ENCODE results near the gene SPINT2.
"Not testable (repeated sequence)": the region's sequence is repeated elsewhere in the genome, so short reads cannot be mapped to it uniquely, and the experiment has no call there.

SPINT2 gene, protein sequence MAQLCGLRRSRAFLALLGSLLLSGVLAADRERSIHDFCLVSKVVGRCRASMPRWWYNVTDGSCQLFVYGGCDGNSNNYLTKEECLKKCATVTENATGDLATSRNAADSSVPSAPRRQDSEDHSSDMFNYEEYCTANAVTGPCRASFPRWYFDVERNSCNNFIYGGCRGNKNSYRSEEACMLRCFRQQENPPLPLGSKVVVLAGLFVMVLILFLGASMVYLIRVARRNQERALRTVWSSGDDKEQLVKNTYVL

DNA sequence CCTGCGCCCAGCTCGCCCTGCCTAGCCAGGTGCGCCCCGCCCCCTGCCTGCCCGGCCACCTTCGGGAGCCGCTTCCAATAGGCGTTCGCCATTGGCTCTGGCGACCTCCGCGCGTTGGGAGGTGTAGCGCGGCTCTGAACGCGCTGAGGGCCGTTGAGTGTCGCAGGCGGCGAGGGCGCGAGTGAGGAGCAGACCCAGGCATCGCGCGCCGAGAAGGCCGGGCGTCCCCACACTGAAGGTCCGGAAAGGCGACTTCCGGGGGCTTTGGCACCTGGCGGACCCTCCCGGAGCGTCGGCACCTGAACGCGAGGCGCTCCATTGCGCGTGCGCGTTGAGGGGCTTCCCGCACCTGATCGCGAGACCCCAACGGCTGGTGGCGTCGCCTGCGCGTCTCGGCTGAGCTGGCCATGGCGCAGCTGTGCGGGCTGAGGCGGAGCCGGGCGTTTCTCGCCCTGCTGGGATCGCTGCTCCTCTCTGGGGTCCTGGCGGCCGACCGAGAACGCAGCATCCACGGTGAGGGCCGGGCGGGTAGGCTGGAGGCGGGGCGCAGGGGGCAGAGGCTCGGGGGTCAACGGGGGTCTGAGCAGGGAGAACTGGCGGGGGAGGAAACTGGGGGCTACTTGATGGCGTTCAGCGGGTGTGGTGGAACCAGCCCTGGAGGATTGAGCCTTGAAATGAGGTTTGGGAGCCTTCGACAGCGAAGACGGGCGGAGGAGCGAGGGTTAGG, at the start of gene SPINT2:
Gene SPINT2, plus strand, starts transcription at position 88 of the 727 bp plus-strand sequence. Its CDS starts 320 bp downstream, at position 408.
- peak; percentile 91 for DNase-seq

DNA sequence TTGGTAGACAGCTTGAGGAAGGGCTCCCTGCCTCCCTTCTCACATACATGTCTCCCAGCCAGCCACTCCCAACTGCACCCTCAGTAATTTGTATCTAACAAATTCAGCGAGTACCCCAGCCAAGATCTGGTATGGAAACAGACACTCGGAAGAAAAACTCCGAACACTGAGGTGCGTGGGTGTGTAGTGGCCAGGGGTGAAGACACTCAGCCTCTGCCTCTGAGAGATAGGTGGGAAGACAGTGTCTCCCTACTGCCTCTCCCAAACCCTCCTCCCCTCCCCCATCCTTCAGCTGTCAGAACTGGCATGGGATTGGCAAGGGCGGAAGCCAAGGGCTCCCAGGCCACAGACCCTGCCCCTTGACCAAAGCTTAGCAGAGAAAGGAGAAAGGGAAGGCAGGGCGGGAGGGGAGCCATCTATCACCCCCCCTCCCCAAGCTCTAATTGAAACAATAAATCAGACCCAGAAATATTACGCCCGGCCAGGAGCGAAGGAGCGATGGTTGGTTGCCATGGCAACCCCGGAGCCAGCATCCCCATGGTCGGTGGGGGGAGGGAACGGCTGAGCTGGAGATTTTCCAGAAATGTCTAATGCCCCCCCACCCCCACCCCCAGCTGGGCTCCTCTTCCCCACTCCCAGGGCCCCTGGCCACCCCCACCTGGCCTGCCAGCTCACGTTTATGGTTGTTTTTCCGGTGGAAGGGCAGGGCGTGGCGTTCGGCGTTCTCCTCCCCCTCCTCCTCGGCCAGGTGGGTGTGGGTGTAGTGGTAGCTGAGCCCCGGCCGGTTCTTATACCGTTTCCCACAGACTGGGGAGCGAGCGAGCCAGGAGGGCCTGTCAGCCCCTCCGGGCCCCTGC, 47.4 kb upstream of the SPINT2 start:
- DNase-seq = no peak

DNA sequence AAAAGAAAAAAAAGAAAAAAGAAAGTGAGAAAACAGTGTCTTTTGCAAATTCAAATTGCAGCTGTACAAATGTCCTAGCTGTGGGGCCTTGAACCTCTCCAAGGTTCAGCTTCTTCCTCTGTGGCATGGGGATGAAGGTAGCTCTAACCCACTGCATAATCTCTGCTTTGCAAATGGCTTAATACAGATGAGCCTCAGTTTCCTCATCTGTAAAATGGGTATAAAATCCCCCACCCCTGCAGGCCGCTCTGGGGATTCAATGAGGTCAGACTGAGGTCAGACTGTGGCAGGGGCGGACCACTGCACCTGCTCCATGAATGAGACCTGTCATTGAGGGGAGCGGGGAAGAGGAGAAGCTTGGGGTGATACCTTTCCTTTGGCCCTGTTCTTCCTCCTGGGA, 46.2 kb upstream of the SPINT2 start:
- no peak for DNase-seq

GRCh38 chr19:38219221-38219620, 45.2 kb upstream of the SPINT2 start:
- no peak for DNase-seq

DNA sequence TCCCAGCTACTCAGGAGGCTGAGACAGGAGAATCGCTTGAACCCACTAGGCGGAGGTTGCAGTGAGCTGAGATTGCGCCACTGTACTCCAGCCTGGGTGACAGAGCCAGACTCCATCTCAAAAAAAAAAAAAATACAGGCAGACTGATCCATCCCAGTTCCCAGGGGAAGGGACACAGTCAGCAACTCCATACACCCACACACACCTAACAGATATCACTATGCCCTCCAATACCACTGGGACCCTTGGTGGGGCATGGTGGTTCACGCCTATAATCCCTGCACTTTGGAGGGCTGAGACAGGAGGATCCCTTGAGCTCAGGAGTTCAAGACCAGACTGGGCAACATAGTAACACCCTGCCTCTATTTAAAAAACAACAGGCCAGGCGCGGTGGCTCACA, 43.0 kb upstream of the SPINT2 start:
- no peak for DNase-seq

GRCh38 chr19:38221919-38222830, 42.2 kb upstream of the SPINT2 start:
- no peak for DNase-seq

DNA sequence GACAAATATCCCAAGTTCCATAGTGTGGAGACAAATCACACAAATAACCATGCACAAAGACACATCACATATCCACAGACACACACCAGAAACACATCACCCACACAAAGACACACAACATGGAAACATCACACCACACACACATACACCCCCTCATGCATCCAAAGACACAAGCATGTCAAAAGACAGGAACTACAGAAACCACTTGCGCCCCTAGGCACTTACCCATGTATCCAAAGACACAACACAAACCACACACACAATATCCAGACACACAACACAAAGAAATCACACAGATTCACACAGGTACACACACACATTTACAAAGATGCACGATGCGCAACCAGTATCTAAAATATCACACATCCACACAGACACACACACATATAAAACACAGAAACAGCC, 41.3 kb upstream of the SPINT2 start:
- no peak for DNase-seq

GRCh38 chr19:38223617-38224013, 40.8 kb upstream of the SPINT2 start:
- no peak for DNase-seq

DNA sequence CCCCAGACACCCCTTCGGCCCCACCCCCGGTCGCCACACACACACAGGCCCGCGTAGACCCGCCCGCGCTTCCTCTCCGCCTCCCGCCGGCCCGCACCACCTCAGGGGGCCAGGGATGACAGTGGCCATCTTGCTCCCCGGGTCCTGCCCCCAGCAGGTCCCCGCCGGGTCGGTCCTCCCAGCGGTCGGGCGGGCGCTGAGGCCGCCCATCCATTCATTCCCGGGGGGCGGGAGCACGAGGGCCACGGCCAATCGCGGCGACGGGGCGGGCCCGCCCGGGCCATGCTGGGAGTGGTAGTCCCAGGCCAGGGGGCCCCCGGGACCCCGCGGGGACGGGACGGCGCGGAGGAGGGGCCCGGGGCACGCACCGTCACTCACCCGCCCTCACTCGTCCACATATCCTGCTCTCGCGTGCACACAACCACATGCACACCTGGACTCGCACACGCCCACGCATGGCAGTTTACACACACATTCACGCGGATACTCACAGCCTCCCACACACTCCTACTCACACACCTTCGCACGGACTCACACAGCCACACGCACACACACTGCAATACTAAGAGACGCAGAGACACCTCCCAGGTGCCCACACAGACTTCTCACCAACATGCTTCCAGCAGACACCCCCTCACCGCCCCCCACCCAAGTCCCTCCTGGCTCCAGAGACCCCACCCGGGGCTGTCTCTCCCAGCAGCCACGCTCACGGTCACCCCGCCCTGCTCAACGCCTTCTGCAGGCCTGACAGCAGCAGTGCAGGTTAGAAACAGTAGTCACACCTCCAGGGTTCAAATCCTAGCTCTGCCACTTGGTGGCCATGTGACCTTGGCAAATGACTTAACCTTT, 40.1 kb upstream of the SPINT2 start, which contains the start of gene DPF1:
Gene DPF1, minus strand, starts transcription at position 209 of the 849 bp plus-strand sequence. Its CDS starts 80 bp downstream, at position 129.
- peak; percentile 69 for DNase-seq

DNA sequence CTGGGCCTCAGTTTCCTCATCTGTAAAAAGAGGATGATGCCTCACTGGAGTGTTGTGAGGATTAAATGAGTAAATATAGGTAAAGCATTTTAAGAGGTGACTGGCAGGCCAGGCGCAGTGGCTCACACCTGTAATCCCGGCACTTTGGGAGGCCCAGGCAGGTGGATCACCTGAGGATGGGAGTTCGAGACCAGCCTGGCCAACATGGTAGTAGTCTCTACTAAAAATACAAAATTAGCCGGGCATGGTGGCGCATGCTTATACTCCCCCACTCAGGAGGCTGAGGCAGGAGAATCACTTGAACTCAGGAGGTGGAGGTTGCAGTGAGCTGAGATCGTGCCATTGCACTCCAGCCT, 39.5 kb upstream of the SPINT2 start:
- not testable (repeated sequence) for DNase-seq

DNA sequence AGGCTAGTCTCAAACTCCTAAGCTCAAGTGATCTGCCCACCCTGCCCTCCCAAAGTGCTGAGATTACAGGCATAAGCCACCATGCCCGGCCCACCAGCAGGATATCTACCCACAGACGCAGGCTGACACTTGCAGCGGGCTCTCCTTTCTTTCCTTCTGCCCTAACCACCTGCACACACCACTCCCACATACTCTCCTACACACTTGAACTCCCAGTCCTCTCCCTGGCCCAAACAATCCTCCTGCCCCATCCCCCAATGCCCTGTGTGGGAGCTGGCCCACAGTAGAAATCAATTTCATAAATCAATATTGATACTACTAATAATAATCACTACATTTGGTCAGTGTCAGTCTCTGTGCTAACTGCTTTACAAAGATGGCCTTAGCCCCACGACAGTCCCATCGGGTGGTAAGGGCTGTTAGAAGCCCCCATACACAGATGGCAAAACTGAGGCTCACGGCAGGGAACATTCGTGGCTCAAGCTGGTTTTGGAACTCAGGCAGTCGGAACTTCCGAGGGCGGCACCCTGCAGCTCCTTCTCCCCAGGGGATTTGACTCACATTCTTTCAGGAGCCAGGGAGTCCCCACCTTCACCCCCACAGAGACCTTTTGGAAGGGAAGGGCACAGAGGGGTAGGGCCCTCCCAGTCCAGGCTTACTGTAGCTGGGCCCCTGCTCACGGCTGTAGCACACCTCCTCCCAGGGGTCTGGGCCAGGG, 36.9 kb upstream of the SPINT2 start:
- DNase-seq = no peak

GRCh38 chr19:38228005-38228377, 36.4 kb upstream of the SPINT2 start:
- DNase-seq = no peak

DNA sequence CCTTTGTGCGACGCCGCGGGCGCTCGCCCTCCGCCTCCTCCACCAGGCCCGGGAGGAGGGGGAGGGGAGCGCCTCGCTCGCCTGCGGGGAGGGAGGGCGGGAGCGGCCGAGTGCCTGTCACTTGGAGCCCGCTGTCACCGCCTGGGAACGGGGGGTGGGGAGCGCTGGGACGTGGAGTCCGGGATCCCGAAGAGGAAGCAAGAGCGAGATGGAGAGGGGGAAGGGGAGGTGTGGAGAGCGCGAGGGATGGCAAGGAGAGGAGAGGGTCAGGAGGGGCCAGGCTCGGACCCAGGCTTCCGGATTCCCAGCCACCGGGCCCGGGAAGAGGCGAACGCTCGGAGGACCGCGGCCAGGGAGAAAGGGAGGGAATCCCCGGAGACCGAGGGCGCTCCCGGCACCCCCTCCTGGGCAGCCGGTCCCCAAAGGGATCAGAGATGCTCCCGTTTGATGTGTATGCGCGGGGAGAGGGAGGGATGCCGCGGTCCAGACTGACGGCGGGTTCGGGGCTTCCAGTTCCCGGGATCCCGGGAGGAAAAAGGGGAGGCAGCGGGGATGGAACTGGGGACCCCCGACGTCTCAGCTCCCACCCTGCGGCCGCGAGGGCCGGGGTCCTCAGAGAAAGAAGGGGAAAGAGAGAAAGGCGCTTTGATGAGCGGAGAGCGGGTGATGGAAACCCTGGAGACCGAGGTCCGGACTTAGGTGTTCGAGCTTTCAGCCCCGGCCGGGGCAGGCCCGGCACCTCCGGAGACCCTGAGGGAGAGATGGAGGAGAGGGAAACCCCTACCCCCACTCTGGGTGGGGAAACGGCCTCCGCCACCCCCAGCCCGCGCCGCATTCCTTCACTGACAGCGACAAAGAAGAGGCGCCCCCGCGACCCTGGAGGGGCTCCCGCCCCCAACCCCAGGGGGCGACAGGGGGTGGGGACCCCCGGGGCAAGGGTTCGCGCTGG, 35.6 kb upstream of the SPINT2 start:
- peak; percentile 41 for DNase-seq

DNA sequence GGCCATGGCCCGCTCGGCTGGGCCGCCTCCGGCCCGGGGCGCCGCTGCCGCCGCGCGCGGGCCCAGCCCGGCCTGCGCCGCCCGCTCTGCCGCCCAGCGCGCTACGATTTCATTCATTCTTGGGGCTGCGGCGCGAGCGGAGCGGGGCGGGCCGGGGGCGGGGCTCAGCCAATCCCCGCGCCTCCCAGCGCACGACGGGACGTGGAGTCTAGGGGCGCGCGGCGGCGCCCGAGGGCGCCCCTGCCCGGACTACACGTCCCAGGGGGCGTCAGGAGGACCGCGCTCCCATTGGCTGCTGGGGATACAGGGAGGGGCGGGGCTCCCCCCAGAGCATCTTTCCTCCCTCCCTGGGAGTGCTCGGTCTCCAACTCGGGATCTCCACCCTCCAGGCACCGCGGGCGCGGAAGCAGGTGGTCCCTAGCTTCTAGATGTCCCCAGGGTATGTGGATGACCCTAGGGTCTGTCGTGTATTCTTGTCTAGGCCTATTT, 34.7 kb upstream of the SPINT2 start:
- DNase-seq = peak; percentile 94

DNA sequence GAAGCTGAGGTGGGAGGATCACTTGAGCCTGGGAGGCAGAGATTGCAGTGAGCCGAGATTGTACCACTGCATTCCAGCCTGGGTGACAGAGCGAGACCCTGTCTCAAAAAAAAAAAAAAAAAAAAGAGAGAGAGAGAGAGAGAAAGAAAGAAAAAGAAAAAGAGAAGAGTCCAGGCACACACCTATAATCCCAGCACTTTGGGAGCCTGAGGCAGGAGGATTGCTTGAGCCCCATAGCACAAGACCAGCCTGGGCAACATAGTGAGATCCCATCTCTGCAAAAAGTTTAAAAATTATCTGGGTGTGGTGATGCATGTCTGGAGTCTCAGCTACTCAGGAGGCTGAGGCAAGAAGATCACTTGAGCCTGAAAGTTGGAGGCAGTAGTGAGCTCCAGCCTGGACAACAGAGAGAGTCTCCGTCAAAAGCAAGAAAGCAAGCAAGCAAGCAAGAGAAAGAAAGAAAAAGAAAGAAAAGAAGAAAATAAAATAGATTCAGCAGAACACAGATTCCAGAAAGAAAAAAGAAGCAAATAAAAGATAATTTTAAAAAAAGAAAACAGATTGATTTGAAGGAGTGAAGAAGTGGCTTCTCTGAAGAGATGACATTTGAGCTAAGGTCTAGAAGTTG, 33.8 kb upstream of the SPINT2 start:
- not testable (repeated sequence) for DNase-seq

- DNase-seq = no peak
These were observed 32.5 kb upstream of the SPINT2 start for GRCh38 chr19:38231918-38232317.

GRCh38 chr19:38233740-38234251, 30.6 kb upstream of the SPINT2 start:
- peak; percentile 36 for DNase-seq

GRCh38 chr19:38234615-38235014, 29.8 kb upstream of the SPINT2 start:
- DNase-seq = no peak

GRCh38 chr19:38239816-38240215, 24.6 kb upstream of the SPINT2 start:
- no peak for DNase-seq
